Activated naive CD8-positive, alpha-beta T cell treated with anti-CD3 and anti-CD28 coated beads, Interleukin-2, amount 50 U/mL, for 16 hours (primary cell): ENCODE measurements around the gene SERTAD2.

Source experiments
- DNase-seq: peaks from one replicate; pipeline ENCODE4 v3.0.0-alpha.2; 2020; ENCODE audit warnings: low read depth, low spot score

The SERTAD2 gene

DNA sequence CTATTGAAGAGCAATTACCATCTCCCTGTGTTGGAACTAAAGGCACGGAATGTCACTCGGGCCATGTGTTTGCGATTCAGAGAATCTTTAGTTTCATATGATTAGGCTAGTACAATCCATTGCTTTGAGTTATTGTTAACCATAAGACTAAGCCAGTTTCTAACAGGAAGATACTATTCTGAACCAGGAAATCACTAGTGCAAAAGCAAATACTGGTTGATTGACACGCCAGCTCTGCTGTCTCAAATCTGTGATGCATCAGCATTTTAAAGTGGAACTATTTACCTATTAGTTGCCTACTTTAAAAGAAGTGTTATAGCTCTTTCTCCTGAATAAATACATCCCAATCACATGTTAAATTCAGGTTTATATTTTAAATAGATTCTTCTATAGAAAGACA, 67.7 kb downstream of the SERTAD2 start:
- DNase-seq, result no peak

DNA sequence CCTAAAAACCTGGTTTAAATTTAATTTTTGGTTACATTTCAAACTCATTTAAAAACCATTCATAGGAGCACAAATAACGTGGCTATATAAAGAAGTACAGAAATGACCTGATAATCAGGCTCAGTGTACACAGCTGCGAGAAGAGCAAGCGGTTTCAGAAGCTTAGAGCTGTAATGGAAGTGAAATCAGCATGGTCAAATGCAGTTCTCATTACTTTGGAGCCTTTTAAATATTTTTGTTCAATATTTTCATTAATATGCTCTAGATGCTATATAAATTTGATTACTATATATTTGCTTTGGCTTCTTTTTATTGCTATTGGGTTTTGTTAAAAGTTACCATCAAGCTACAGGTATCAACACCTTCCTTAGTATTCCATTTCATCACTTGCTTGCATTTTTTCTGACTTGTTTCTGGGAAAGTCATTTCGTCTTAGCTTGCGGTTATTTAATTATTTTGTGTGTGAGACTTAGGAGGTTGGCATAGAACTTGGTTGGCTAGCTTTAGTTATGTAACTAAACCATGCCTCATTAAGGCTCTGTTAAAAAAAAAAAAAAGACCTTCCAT, 70.9 kb downstream of the SERTAD2 start:
- DNase-seq, result no peak

DNA sequence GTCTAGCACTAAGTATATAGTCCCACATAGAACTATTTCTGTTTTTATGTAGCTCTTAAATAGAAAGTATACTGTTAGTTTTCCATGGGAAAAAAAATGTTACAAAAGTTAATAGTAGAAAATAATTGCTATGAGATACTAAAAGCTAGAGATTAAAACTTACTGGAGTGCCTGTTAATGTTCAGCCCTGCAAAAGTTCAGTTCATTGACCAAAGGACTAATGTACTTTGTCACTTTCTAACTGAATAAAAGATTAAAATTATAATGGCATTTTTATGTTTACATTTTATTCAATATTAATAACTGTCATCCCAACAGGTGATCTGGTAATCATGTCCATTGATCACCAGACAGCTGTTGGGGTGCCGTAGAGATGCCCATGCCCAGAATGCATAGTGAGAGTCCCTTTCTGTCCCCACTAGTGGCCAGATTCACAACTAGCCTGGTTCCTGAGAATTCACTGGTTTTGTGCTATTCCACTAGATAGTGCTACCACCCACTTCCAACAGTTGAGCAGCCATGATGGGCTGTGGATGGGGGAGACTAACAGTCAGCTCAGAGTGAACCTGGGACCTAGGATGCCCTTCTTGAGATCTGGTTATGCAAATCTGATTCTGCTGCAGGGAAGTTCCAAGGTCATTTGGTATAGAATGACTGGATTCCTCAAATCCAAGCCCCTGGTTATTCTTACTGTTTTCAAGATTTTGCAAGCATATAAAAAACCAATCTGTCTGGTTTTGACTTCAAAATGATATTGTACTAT, 71.8 kb downstream of the SERTAD2 start:
- DNase-seq, result no peak
